Measurements from ENCODE around the gene ANKRD6. TPM values are rescaled to one million over a fixed set of nuclear protein-coding genes. Genes with fewer than 3 reads are reported as not detected.

The ANKRD6 gene
- total RNA-seq, 6 donors from 2014 or later, result 14.5 to 60.8 (median 30.7) TPM

GRCh38 chr6:89615882-89616281 is 182.9 kb downstream of the ANKRD6 start:
- Histone ChIP-seq H3K36me3 (peaks cover 0 to 9% (median 0%) of the 10 kb centered on the region in 4 donors), H3K4me1 (no peaks in the 10 kb centered on the region), H3K27me3 (no peaks in the 10 kb centered on the region), H3K4me3 (no peak overlapping the region), H3K27ac (no peak overlapping the region), H3K9me3 (no peaks in the 10 kb centered on the region)
- 85 to 92% methylated on average over 5 of the region's 5 CpGs for WGBS, 2 donors
- DNase-seq, result no peak
- no peak for TF ChIP-seq CTCF (IDR thresholded peaks at IDR 0.05)
- no peak for TF ChIP-seq POLR2AphosphoS5 (IDR thresholded peaks at IDR 0.05)
- no peak for ATAC-seq (ENCODE audit: low FRiP score in 2 of 2)

- TF ChIP-seq CTCF (IDR thresholded peaks at IDR 0.05), result no peak
- TF ChIP-seq POLR2AphosphoS5 (IDR thresholded peaks at IDR 0.05), result no peak
- TF ChIP-seq POLR2A (IDR thresholded peaks at IDR 0.05), result no peak
- no peak for TF ChIP-seq EP300 (IDR thresholded peaks at IDR 0.05)
- H3K9me3 ChIP-seq, result no peaks in the 10 kb centered on the region
- ATAC-seq (ENCODE audit: low FRiP score in 2 of 2) (no peak), DNase-seq (no peak)
- no peaks in the 10 kb centered on the region for H3K4me1 ChIP-seq
- peaks cover 0 to 9% (median 0%) of the 10 kb centered on the region in 4 donors for H3K36me3 ChIP-seq
- no peaks in the 10 kb centered on the region for H3K27me3 ChIP-seq
- H3K4me3 ChIP-seq, result no peak overlapping the region
- H3K27ac ChIP-seq, result no peak overlapping the region
- 91 to 94% methylated on average over 5 of the region's 5 CpGs for WGBS, 2 donors
Observed at GRCh38 chr6:89616531-89616930, 183.6 kb downstream of the ANKRD6 start.

- Histone ChIP-seq H3K4me1 (no peaks in the 10 kb centered on the region), H3K4me3 (no peak overlapping the region), H3K36me3 (peaks cover 0 to 9% (median 2%) of the 10 kb centered on the region in 4 donors), H3K27me3 (no peaks in the 10 kb centered on the region), H3K27ac (no peak overlapping the region), H3K9me3 (no peaks in the 10 kb centered on the region)
- ATAC-seq (ENCODE audit: low FRiP score in 2 of 2), result no peak
- 97 to 98% methylated on average over 6 of the region's 6 CpGs for WGBS, 2 donors
- no peak for TF ChIP-seq POLR2AphosphoS5 (IDR thresholded peaks at IDR 0.05)
- no peak for DNase-seq
Observed at GRCh38 chr6:89618026-89618425, 185.1 kb downstream of the ANKRD6 start.

GRCh38 chr6:89619567-89619966 is 186.6 kb downstream of the ANKRD6 start:
- ATAC-seq (ENCODE audit: low FRiP score in 2 of 2), result no peak
- no peak for TF ChIP-seq EP300 (IDR thresholded peaks at IDR 0.05)
- TF ChIP-seq CTCF (IDR thresholded peaks at IDR 0.05), result no peak
- TF ChIP-seq POLR2A (IDR thresholded peaks at IDR 0.05), result no peak
- no peak for TF ChIP-seq POLR2AphosphoS5 (IDR thresholded peaks at IDR 0.05)
- 93 to 95% methylated on average over 6 of the region's 6 CpGs for WGBS, 2 donors
- no peak for DNase-seq
- H3K27ac ChIP-seq, result no peak overlapping the region
- H3K9me3 ChIP-seq, result no peaks in the 10 kb centered on the region
- H3K4me1 ChIP-seq, result no peaks in the 10 kb centered on the region
- H3K27me3 ChIP-seq, result no peaks in the 10 kb centered on the region
- H3K36me3 ChIP-seq, result peaks cover 0 to 15% (median 5%) of the 10 kb centered on the region in 4 donors
- H3K4me3 ChIP-seq, result no peak overlapping the region

GRCh38 chr6:89623749-89624148 is 190.8 kb downstream of the ANKRD6 start:
- Histone ChIP-seq H3K27ac (no peak overlapping the region), H3K4me1 (no peaks in the 10 kb centered on the region), H3K4me3 (no peak overlapping the region), H3K9me3 (no peaks in the 10 kb centered on the region), H3K36me3 (peaks cover 0 to 26% (median 4%) of the 10 kb centered on the region in 4 donors), H3K27me3 (no peaks in the 10 kb centered on the region)
- WGBS, 2 donors, result 89 to 94% methylated on average over 8 of the region's 8 CpGs
- TF ChIP-seq CTCF (IDR thresholded peaks at IDR 0.05) (no peak), EP300 (IDR thresholded peaks at IDR 0.05) (no peak), POLR2A (IDR thresholded peaks at IDR 0.05) (no peak), POLR2AphosphoS5 (IDR thresholded peaks at IDR 0.05) (no peak)
- DNase-seq (no peak), ATAC-seq (ENCODE audit: low FRiP score in 2 of 2) (no peak)
